Measurements from ENCODE around the gene CREB3L2. TPM values are rescaled to one million over a fixed set of nuclear protein-coding genes. Genes with fewer than 3 reads are reported as not detected.

CREB3L2 gene
- total RNA-seq, 1 experiment from 2014 or later: 49.8 TPM

GRCh38 chr7:137873524-137873923 lies 128.4 kb downstream of the CREB3L2 start:
- ChIA-PET RAD21 (ENCODE audit: low non-redundant PET in 1 of 2, low total read pairs in 2 of 2, uncharacterized antibody in 2 of 2, unreplicated experiment in 2 of 2) (no interaction called here), POLR2A (no interaction called here), CTCF (no interaction called here)
- Histone ChIP-seq H3K4me2 (ENCODE audit: low read length) (no peak overlapping the region), H3K36me3 (ENCODE audit: control insufficient read depth in 1 of 2, insufficient read depth in 2 of 2, low read length in 2 of 2) (no peaks in the 10 kb centered on the region; a peak in 1 of 4 replicates), H3K4me1 (ENCODE audit: control insufficient read depth in 1 of 2, insufficient read depth in 2 of 2, low read length in 2 of 2) (no peaks in the 10 kb centered on the region), H3K9ac (ENCODE audit: low read length) (no peak overlapping the region), H3K27me3 (ENCODE audit: insufficient read depth, low read length) (no peaks in the 10 kb centered on the region), H4K20me1 (ENCODE audit: insufficient read depth) (no peaks in the 10 kb centered on the region), H3K9me3 (ENCODE audit: control insufficient read depth in 1 of 2, insufficient read depth in 1 of 2, low read depth in 1 of 2, low read length in 2 of 2) (no peaks in the 10 kb centered on the region), H3K9me2 (ENCODE audit: insufficient read depth) (no peaks in the 10 kb centered on the region), H3K4me3 (replicated peaks in 1 of 2; ENCODE audit: low read depth in 1 of 2, low read length in 2 of 2) (no peak overlapping the region), H2AFZ (ENCODE audit: low read depth, low read length, poor library complexity, severe bottlenecking) (no peak overlapping the region), H3K79me2 (ENCODE audit: insufficient read depth, low read length) (no peaks in the 10 kb centered on the region), H3K27ac (ENCODE audit: low read depth, low read length) (no peak overlapping the region)
- no TSS peak for BruUV-seq (replicated peaks)
- intact Hi-C loops (cut with micrococcal nuclease): no loop called here
- no peak for ATAC-seq
- TF ChIP-seq SRF (IDR thresholded peaks at IDR 0.05; ENCODE audit: low read depth): no peak
- no peak for TF ChIP-seq ZFX (IDR thresholded peaks at IDR 0.05)
- no peak for TF ChIP-seq REST (IDR thresholded peaks at IDR 0.05; ENCODE audit: low read depth)
- TF ChIP-seq EZH2phosphoT487 (IDR thresholded peaks at IDR 0.05; ENCODE audit: borderline replicate concordance): no peak
- no peak for TF ChIP-seq CBX3 (IDR thresholded peaks at IDR 0.05; ENCODE audit: low read depth)
- TF ChIP-seq POLR2A (IDR thresholded peaks at IDR 0.05; ENCODE audit: borderline replicate concordance, extremely low read depth, insufficient read depth, insufficient read length): no peak
- TF ChIP-seq JUND (IDR thresholded peaks at IDR 0.05): no peak
- no peak for TF ChIP-seq FOSL1 (IDR thresholded peaks at IDR 0.05; ENCODE audit: low read depth)
- no peak for TF ChIP-seq RAD21 (IDR thresholded peaks at IDR 0.05; ENCODE audit: low read depth)
- no peak for DNase-seq (ENCODE audit: low read depth, low spot score)

Measured in HCT116 (cell line).